ENCODE measurements around the gene RBCK1. TPM values are rescaled to one million over a fixed set of nuclear protein-coding genes. Genes with fewer than 3 reads are reported as not detected.

RBCK1 gene
- total RNA-seq, 4 donors from 2014 or later, result 50.9 to 111 (median 82.1) TPM

GRCh38 chr20:438571-439469, 30.7 kb downstream of the RBCK1 start:
- peak; percentile 7 for ATAC-seq
- peaks cover 0 to 100% of the 10 kb centered on the region in 2 donors for H3K36me3 ChIP-seq

GRCh38 chr20:440148-440547, 32.0 kb downstream of the RBCK1 start:
- WGBS, 2 donors (ENCODE audit: low coverage in 1 of 2), result 90 to 97% methylated on average over 5 to 7 of the region's 7 CpGs
- no peaks in the 10 kb centered on the region for H3K9me3 ChIP-seq
- no peak overlapping the region for H3K4me3 ChIP-seq
- H3K4me1 ChIP-seq, result peaks cover 0 to 25% (median 0%) of the 10 kb centered on the region in 3 donors
- TF ChIP-seq EP300 (IDR thresholded peaks at IDR 0.05) (no peak), CTCF (IDR thresholded peaks at IDR 0.05) (no peak)
- no peak overlapping the region for H3K27ac ChIP-seq
- ATAC-seq, result no peak
- H3K27me3 ChIP-seq, result no peaks in the 10 kb centered on the region
- peaks cover 0 to 100% of the 10 kb centered on the region in 2 donors for H3K36me3 ChIP-seq

More at GRCh38 chr20:438571-439469, 30.7 kb downstream of the RBCK1 start:
- Histone ChIP-seq H3K27me3 (no peaks in the 10 kb centered on the region), H3K9me3 (no peaks in the 10 kb centered on the region), H3K27ac (no peak overlapping the region), H3K4me3 (no peak overlapping the region), H3K4me1 (peaks cover 0 to 12% (median 0%) of the 10 kb centered on the region in 3 donors)
- TF ChIP-seq EP300 (IDR thresholded peaks at IDR 0.05) (no peak), CTCF (IDR thresholded peaks at IDR 0.05) (no peak), POLR2A (IDR thresholded peaks at IDR 0.05) (no peak), POLR2AphosphoS5 (IDR thresholded peaks at IDR 0.05) (no peak)
- 56 to 67% methylated on average over 3 to 7 of the region's 18 CpGs for WGBS, 2 donors (ENCODE audit: low coverage in 1 of 2)

GRCh38 chr20:440636-441035, 32.5 kb downstream of the RBCK1 start:
- Histone ChIP-seq H3K27me3 (no peaks in the 10 kb centered on the region), H3K4me1 (peaks cover 0 to 30% (median under 1%) of the 10 kb centered on the region in 3 donors), H3K9me3 (no peaks in the 10 kb centered on the region), H3K27ac (no peak overlapping the region), H3K36me3 (peaks cover 0 to 100% of the 10 kb centered on the region in 2 donors), H3K4me3 (no peak overlapping the region)
- WGBS, 2 donors (ENCODE audit: low coverage in 1 of 2), result 76% methylated on average over 6 of the region's 13 CpGs; no CpG with 5 or more reads in 1 of the 2 donors
- TF ChIP-seq EP300 (IDR thresholded peaks at IDR 0.05) (no peak), CTCF (IDR thresholded peaks at IDR 0.05) (no peak), POLR2A (IDR thresholded peaks at IDR 0.05) (no peak), POLR2AphosphoS5 (IDR thresholded peaks at IDR 0.05) (no peak)
- ATAC-seq, result no peak

GRCh38 chr20:443223-443775, 35.2 kb downstream of the RBCK1 start:
- H3K27ac ChIP-seq, result no peak overlapping the region
- H3K4me1 ChIP-seq, result peaks cover 0 to 32% (median 3%) of the 10 kb centered on the region in 3 donors
- no peak for ATAC-seq
- TF ChIP-seq POLR2A (IDR thresholded peaks at IDR 0.05) (no peak), POLR2AphosphoS5 (IDR thresholded peaks at IDR 0.05) (no peak), EP300 (IDR thresholded peaks at IDR 0.05) (no peak), CTCF (IDR thresholded peaks at IDR 0.05) (no peak)
- WGBS, 2 donors (ENCODE audit: low coverage in 1 of 2), result 75 to 85% methylated on average over 4 of the region's 4 CpGs
- peaks cover 0 to 94% of the 10 kb centered on the region in 2 donors for H3K36me3 ChIP-seq
- H3K9me3 ChIP-seq, result no peaks in the 10 kb centered on the region
- H3K4me3 ChIP-seq, result no peak overlapping the region
- H3K27me3 ChIP-seq, result no peaks in the 10 kb centered on the region
